Activated T-cell treated with anti-CD3 and anti-CD28 coated beads, Interleukin-2, amount 50 U/mL, for 48 hours (primary cell): ENCODE results near the gene MTMR3.
"Not testable (repeated sequence)": the region's sequence is repeated elsewhere in the genome, so short reads cannot be mapped to it uniquely, and the experiment has no call there.

ENCODE experiments used
- DNase-seq, 2 experiments: peaks; one replicate each; pipeline ENCODE4 v3.0.0-alpha.2; 2020

Gene MTMR3

DNA sequence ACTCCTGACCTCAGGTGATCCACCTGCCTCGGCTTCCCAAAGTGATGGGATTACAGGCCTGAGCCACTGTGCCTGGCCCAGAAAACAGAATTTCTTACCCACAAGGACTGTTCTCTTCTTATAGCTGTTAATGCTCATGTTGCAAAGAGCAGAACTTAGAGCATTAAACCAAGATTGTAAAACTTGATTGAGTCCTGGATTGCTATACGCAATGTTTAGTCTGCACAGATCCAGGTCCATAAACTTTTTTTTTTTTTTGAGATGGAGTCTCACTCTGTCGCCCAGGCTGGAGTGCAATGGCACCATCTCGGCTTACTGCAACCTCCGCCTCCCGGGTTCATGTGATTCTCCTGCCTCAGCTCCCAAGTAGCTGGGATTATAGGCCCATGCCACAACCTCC is 178.1 kb downstream of the MTMR3 start:
- not testable (repeated sequence) for DNase-seq

DNA sequence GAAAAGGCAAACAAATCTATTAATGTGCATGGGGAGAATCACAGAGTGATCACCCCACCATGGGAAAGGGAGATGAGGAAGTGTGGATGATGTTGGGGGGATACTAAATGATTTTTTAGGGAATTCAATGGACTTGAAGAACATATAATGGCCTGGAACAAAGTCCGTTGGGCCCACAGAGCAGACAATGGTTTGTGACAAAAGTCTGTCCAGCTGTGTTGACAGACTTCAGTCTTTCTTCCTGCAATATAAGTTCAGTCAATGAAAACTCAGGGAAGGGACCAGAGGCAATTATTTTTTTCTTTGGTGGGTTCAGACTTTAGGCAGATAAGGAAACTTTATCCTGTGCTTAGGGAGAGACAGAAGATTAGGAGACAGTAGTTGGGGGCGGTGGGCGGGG is 179.3 kb downstream of the MTMR3 start:
- no peak for DNase-seq

DNA sequence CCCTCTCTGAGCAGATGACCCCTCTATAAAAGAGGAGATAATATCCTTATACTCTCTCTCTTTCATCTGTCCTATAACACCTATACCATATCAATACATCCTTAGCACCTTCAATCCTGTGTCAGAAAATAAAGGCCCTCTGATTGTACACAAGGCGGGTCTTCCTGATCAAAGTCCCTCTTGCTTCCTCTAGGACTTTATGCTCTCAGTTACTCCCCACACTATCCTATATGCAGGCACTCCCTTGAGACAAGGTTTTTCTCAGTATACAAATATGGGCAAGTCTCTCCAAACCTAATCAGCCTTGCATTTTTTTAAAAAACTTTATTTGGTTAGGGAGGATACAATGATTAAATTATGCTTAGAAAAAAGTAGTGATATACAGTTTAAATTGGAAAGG is 180.0 kb downstream of the MTMR3 start:
- no peak for DNase-seq

DNA sequence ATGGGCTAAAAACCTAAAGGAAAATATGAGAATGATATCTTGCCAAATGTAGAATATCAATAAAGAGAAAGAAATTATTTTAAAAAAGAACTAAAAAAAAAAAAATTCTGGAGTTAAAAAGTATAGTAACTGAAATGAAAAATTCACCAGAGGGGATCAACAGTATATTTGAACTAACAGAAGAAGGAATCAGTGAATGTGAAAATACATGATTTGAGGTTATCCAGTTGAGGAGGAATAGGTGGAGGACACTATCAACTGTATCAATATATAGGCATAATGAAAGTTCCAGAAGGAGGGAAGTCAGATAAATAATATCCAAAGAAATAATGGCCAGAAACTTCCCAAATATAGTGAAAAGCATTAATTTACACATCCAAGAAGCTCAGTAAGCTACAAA is 181.2 kb downstream of the MTMR3 start:
- DNase-seq: no peak

DNA sequence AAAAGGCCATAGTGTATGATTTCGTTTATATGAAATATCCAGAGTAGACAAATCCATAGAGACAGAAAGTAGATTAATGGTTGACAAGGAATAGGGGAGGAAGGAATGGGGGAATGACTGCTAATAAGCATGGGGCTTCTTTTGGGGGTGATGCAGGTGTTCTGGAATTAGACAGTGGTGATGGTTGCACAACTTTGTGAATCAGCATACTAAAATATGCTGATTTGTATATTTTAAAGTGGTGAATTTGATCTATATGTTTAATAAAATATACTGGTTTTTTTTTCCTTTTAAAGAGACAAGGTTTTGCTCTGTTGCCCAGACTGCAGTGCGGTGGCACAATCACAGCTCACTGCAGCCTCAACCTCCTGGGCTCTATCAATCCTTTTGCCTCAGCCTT is 190.8 kb downstream of the MTMR3 start:
- DNase-seq: no peak

DNA sequence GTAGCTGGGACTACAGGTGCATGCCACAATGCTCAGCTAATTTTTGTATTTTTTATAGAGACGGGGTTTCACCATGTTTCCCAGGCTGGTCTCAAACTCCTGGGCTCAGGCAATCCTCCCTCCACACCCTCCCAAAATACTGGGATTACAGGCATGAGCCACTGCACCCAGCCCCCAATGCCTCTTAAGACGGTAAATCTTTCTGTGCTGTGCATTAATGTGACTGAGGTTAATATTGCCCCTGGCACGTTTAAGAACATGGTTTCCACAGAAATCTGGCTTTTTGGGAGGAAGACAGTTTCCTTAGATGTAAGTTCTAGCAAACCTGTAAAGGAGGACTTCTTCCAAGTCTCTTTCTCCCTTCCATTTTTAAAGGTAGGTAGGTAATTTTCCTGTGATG is 191.2 kb downstream of the MTMR3 start:
- DNase-seq: no peak

DNA sequence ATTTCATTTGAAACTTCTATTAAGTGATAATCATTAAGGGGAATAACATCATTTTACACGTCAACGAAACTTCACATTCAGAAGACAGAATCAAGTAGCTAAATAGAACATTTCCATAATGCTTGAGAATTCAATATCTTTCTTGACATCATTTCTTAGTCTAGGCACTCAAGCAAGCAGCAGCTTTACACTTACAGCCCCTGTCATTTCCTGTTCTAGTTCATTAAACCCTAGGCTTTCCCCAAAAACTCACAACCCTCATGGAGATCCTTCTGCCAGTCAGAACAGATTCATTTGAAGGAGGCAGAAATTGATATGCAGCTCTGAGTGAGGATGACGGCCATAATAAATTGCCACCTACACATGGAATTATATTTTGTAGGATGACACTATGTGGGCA is 192.0 kb downstream of the MTMR3 start:
- DNase-seq: no peak

DNA sequence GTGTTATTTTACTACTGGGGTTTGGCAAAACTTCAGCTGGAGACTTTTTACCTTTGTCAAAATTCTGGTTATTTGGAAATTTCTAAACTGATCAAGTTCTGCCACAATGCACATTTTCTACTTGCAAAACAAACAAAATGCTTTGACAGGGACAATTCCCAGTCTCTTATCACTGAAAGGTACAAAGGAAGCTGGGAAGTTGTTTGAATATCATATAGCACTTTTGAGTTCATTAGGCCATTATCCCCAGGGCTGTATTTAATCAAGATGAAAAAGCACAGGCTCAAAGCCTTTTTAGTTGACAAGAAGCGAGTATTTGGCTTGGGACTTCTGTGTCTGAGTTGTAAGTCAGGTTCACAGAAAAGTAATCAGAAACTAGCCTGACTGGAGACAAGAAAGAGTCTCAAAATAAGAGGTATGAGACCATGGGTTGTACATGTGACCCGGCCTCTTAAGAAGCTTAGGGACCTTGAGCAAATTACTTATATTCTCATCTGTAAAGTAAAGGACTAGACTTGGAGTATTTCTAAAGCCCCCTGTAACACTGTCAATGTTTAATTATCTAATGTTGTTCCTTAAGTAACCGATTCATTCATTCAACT is 194.4 kb downstream of the MTMR3 start:
- no peak for DNase-seq

DNA sequence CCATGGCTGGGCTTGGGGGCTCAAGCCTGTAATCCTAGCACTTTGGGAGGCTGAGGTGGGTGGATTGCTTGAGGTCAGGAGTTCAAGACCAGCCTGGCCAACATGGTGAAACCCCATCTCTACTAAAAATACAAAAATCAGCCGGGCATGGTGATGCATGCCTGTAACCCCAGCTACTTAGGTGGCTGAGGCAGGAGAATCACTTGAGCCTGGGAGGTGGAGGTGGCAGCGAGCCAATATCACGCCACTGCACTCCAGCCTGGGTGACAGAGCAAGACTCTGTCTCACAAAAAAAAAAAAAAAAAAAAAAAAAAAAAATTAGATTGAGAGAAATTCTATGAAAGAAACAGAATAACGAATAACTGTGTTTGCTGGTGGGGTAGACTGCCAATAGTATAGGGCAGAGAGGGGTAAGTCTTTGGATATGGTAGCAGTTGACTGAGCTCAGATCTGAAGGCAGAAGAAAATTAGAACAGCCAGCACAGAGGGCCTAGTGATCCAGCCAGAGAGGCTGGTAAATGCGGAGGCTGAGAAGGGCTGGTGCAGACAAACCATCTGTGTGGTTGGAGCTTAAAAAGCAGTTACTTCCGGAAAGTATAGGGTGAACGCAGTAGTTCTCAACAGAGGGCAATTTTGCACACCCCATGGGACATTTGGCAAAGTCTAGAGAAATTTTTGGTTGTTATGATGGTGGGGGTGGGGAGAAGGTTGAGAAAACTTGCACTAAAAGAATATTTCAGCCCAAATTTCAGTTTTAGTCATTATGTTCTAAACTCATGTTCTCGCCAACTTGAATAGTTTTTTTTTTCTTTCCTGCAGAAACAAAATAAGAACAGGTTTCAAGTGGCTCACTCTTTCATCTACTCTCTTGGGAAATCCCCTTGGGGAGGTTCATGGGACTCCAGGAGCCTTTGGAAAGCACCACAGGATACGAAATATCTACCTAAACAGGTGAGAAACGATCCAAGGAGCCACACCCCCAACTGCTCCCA is 195.6 kb downstream of the MTMR3 start:
- DNase-seq: peak; percentile 25 to 38

DNA sequence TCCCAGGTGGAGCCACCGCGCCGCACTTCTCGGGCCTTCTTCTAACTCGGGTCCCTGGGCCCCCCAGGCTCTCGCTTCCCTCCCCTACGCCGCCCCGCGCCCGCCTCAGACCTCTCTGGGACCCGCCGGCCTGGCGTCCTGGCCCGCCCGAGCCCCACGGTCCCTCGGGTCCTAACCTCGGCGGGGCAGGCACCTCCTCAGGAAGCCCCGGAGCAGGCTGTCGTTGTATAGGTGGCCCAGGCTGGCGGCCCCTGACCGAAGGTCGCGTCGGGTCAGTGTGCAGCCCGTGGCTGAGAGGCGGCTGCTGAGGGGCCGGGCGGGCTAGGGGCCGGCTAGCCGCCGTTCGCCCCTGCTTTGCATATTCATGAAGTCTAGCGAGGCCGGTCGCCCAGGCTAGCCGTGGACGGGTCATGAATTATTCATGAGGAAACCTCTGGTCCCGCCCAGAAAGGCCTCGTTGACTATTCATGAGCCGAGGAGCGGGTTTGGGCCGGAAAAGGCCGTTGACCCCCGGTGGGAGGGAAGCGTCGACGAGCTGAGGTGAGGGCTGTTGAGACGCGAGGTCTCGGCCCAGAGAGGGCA is 197.1 kb downstream of the MTMR3 start, which contains the start of gene HORMAD2:
Gene HORMAD2, plus strand, starts transcription at position 513 of the 582 bp plus-strand sequence. CDS start 13,489 bp downstream, outside the sequence.
- no peak for DNase-seq
